Memory B cell (primary cell): ENCODE results near the gene CA4.
A peak's percentile ranks its signal among the peaks of the same experiment; 100 is the strongest.
"Not testable (repeated sequence)": the region's sequence is repeated elsewhere in the genome, so short reads cannot be mapped to it uniquely, and the experiment has no call there.

Experiments used
- ATAC-seq: fragments of 150-1000 bp; cut with Tn5 transposase; 2 replicates; pipeline ENCODE4 v1.10.0; 2021; ENCODE audit warnings: low read depth, mild to moderate bottlenecking, moderate library complexity
- DNase-seq, 2 donors: peaks; one replicate each; pipeline ENCODE4 v3.0.0; 2022; ENCODE audit warnings: low spot score in 2 of 2
- H3K27ac Mint-ChIP-seq: one replicate; pipeline ENCODE4 v1.8.0; 2022; ENCODE audit warnings: mild to moderate bottlenecking, moderate library complexity, mixed read lengths
- H3K27me3 Mint-ChIP-seq: one replicate; pipeline ENCODE4 v1.8.0; 2022; ENCODE audit warnings: mixed read lengths
- H3K36me3 Mint-ChIP-seq: one replicate; pipeline ENCODE4 v1.8.0; 2022; ENCODE audit warnings: mild to moderate bottlenecking, mixed read lengths
- H3K4me1 Mint-ChIP-seq: one replicate; pipeline ENCODE4 v1.8.0; 2022; ENCODE audit warnings: mixed read lengths
- H3K4me3 Mint-ChIP-seq: one replicate; pipeline ENCODE4 v1.8.0; 2022; ENCODE audit warnings: mild to moderate bottlenecking, moderate library complexity, mixed read lengths
- H3K9me3 Mint-ChIP-seq: one replicate; pipeline ENCODE4 v1.8.0; 2022; ENCODE audit warnings: mixed read lengths

The CA4 gene

GRCh38 chr17:60169921-60170817 lies 20.4 kb downstream of the CA4 start:
- peak; percentile 44 for ATAC-seq
- H3K36me3 Mint-ChIP-seq: no peaks in the 10 kb centered on the region
- H3K9me3 Mint-ChIP-seq: no peaks in the 10 kb centered on the region
- H3K4me1 Mint-ChIP-seq: peaks cover 12% of the 10 kb centered on the region
- H3K27ac Mint-ChIP-seq: no peak overlapping the region
- H3K27me3 Mint-ChIP-seq: no peaks in the 10 kb centered on the region
- no peak overlapping the region for H3K4me3 Mint-ChIP-seq
- no peak for DNase-seq

GRCh38 chr17:60170835-60171752 lies 21.3 kb downstream of the CA4 start:
- Mint-ChIP-seq H3K27me3 (no peaks in the 10 kb centered on the region), H3K9me3 (no peaks in the 10 kb centered on the region), H3K4me1 (peaks cover 9% of the 10 kb centered on the region), H3K4me3 (no peak overlapping the region), H3K36me3 (no peaks in the 10 kb centered on the region), H3K27ac (no peak overlapping the region)
- DNase-seq (no peak), ATAC-seq (no peak)

GRCh38 chr17:60171753-60172079 lies 21.9 kb downstream of the CA4 start:
- no peaks in the 10 kb centered on the region for H3K9me3 Mint-ChIP-seq
- H3K27ac Mint-ChIP-seq: no peak overlapping the region
- ATAC-seq (no peak), DNase-seq (no peak)
- no peaks in the 10 kb centered on the region for H3K27me3 Mint-ChIP-seq
- H3K4me1 Mint-ChIP-seq: peaks cover 9% of the 10 kb centered on the region
- peaks cover 4% of the 10 kb centered on the region for H3K36me3 Mint-ChIP-seq
- no peak overlapping the region for H3K4me3 Mint-ChIP-seq

- DNase-seq: no peak
- peaks cover 4% of the 10 kb centered on the region for H3K36me3 Mint-ChIP-seq
- H3K4me3 Mint-ChIP-seq: no peak overlapping the region
- H3K4me1 Mint-ChIP-seq: peaks cover 9% of the 10 kb centered on the region
- no peak for ATAC-seq
- no peaks in the 10 kb centered on the region for H3K9me3 Mint-ChIP-seq
- H3K27me3 Mint-ChIP-seq: no peaks in the 10 kb centered on the region
- no peak overlapping the region for H3K27ac Mint-ChIP-seq
Measured at GRCh38 chr17:60173304-60173819, 23.6 kb downstream of the CA4 start.

- no peak for DNase-seq
- no peak overlapping the region for H3K4me3 Mint-ChIP-seq
- H3K9me3 Mint-ChIP-seq: no peaks in the 10 kb centered on the region
- H3K27me3 Mint-ChIP-seq: no peaks in the 10 kb centered on the region
- no peak overlapping the region for H3K27ac Mint-ChIP-seq
- peaks cover 4% of the 10 kb centered on the region for H3K36me3 Mint-ChIP-seq
- ATAC-seq: no peak
- H3K4me1 Mint-ChIP-seq: peaks cover 9% of the 10 kb centered on the region
Measured at GRCh38 chr17:60174035-60174434, 24.3 kb downstream of the CA4 start.

GRCh38 chr17:60174767-60175166 lies 25.0 kb downstream of the CA4 start:
- H3K9me3 Mint-ChIP-seq, ATAC-seq, H3K4me1 Mint-ChIP-seq, H3K4me3 Mint-ChIP-seq, DNase-seq, H3K27me3 Mint-ChIP-seq, H3K36me3 Mint-ChIP-seq, H3K27ac Mint-ChIP-seq: not testable (repeated sequence)

- H3K27me3 Mint-ChIP-seq, H3K9me3 Mint-ChIP-seq, ATAC-seq, DNase-seq, H3K4me3 Mint-ChIP-seq, H3K27ac Mint-ChIP-seq, H3K4me1 Mint-ChIP-seq: not testable (repeated sequence)
- H3K36me3 Mint-ChIP-seq: peaks cover 14% of the 10 kb centered on the region
Measured at GRCh38 chr17:60176763-60177162, 27.0 kb downstream of the CA4 start.

GRCh38 chr17:60178180-60178579 lies 28.4 kb downstream of the CA4 start:
- H3K27ac Mint-ChIP-seq, H3K9me3 Mint-ChIP-seq, H3K27me3 Mint-ChIP-seq, ATAC-seq, H3K4me1 Mint-ChIP-seq, H3K4me3 Mint-ChIP-seq, DNase-seq: not testable (repeated sequence)
- H3K36me3 Mint-ChIP-seq: peaks cover 19% of the 10 kb centered on the region

GRCh38 chr17:60180380-60180779 lies 30.6 kb downstream of the CA4 start:
- H3K27ac Mint-ChIP-seq, H3K9me3 Mint-ChIP-seq, H3K4me1 Mint-ChIP-seq, DNase-seq, H3K27me3 Mint-ChIP-seq, ATAC-seq, H3K4me3 Mint-ChIP-seq: not testable (repeated sequence)
- peaks cover 22% of the 10 kb centered on the region for H3K36me3 Mint-ChIP-seq

GRCh38 chr17:60186372-60186771 lies 36.6 kb downstream of the CA4 start:
- ATAC-seq, H3K9me3 Mint-ChIP-seq, H3K4me3 Mint-ChIP-seq, H3K4me1 Mint-ChIP-seq, H3K27me3 Mint-ChIP-seq, DNase-seq: not testable (repeated sequence)
- H3K27ac Mint-ChIP-seq: peak overlapping the region; percentile 76
- peaks cover 27% of the 10 kb centered on the region for H3K36me3 Mint-ChIP-seq

GRCh38 chr17:60186846-60187745 lies 37.3 kb downstream of the CA4 start:
- H3K27ac Mint-ChIP-seq: peak overlapping the region; percentile 76
- H3K9me3 Mint-ChIP-seq, H3K4me1 Mint-ChIP-seq, ATAC-seq, DNase-seq, H3K27me3 Mint-ChIP-seq, H3K4me3 Mint-ChIP-seq: not testable (repeated sequence)
- peaks cover 27% of the 10 kb centered on the region for H3K36me3 Mint-ChIP-seq

- Mint-ChIP-seq H3K4me1 (peaks cover 6% of the 10 kb centered on the region), H3K9me3 (no peaks in the 10 kb centered on the region), H3K4me3 (no peak overlapping the region), H3K27me3 (no peaks in the 10 kb centered on the region), H3K36me3 (peaks cover 26% of the 10 kb centered on the region), H3K27ac (no peak overlapping the region)
- no peak for ATAC-seq
- DNase-seq: no peak
Measured at GRCh38 chr17:60188759-60189158, 39.0 kb downstream of the CA4 start.

- H3K27ac Mint-ChIP-seq, H3K4me1 Mint-ChIP-seq, H3K9me3 Mint-ChIP-seq, H3K4me3 Mint-ChIP-seq, DNase-seq, H3K27me3 Mint-ChIP-seq, ATAC-seq: not testable (repeated sequence)
- peaks cover 31% of the 10 kb centered on the region for H3K36me3 Mint-ChIP-seq
Measured at GRCh38 chr17:60190032-60190431, 40.3 kb downstream of the CA4 start.
